ENCODE measurements around the gene EFCAB8.
"Not testable (repeated sequence)": the region's sequence is repeated elsewhere in the genome, so short reads cannot be mapped to it uniquely, and the experiment has no call there.

The EFCAB8 gene

DNA sequence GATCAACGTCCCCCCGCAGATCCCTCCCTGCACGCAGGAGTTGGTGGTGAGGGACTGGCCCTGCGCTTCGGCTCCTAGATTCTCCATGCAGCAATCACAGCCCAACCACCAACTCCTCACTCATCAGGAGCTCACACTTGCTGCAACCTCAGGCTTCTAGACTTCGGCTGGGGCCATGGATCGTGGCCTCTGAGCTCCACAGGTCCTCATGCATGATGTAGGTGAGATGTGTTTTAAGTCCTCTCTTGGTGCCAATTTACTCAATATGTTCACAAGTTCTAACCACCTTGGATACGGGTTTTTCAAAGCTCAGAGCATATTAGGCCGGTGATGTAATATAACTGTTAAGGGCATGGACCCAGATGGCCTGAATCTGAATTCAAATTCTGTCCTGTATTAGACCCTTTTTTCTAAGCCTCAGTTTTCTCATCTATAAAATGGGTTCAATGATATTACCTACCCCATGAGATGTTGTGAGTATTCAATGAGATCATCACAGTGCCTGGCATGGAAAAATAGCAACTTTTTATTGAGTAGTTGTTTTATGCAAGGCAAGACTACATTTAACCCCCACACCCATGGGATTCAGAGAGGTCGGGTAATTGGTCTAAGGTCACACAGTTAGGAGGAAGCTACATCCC is 114.5 kb downstream of the EFCAB8 start:
- DNase-seq = no peak

DNA sequence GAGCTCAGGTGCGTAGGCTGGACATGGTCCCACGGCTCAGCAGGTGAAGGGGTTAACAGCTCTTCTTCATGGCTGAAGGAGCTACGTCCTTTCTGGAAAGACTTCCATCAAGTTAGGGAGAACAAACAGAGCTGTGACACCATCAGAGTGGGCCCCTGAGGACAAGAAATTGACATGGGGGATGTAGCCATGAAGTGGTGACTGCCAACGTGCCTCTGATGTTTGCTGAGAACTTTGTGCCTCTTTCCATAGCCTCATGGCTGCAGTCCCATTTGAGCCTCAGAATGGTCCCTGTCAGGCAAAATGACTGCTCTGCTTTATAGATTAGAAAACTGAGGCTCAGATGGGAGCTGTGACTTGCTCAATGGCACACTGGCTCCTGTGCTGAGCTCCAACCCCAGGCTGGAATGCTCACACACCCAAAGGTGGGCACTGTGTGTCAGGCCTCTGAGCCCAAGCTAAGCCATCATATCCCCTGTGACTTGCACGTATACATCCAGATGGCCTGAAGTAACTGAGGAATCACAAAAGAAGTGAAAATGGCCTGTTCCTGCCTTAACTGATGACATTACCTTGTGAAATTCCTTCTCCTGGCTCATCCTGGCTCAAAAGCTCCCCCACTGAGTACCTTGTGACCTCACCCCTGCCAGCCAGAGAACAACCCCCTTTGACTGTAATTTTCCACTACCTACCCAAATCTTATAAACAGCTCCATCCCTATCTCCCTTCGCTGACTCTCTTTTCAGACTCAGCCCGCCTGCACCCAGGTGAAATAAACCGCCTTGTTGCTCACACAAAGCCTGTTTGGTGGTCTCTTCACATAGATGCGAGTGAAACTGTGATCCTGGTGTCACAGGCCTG is 115.7 kb downstream of the EFCAB8 start:
- not testable (repeated sequence) for DNase-seq

DNA sequence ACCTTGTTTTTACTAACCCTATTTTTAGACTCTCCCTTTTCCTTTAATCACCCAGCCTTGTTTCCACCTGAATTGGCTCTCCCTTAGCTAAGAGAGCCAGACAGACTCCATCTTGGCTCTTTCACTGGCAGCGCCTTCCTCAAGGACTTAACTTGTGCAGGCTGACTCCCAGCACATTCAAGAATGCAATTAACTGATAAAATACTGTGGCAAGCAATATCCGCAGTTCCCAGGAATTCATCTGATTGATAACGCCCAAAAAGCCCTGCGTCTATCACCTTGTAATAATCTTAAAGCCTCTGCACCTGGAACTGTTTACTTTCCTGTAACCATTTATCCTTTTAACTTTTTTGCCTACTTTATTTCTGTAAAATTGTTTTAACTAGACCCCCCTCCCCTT is 116.4 kb downstream of the EFCAB8 start:
- DNase-seq = not testable (repeated sequence)

DNA sequence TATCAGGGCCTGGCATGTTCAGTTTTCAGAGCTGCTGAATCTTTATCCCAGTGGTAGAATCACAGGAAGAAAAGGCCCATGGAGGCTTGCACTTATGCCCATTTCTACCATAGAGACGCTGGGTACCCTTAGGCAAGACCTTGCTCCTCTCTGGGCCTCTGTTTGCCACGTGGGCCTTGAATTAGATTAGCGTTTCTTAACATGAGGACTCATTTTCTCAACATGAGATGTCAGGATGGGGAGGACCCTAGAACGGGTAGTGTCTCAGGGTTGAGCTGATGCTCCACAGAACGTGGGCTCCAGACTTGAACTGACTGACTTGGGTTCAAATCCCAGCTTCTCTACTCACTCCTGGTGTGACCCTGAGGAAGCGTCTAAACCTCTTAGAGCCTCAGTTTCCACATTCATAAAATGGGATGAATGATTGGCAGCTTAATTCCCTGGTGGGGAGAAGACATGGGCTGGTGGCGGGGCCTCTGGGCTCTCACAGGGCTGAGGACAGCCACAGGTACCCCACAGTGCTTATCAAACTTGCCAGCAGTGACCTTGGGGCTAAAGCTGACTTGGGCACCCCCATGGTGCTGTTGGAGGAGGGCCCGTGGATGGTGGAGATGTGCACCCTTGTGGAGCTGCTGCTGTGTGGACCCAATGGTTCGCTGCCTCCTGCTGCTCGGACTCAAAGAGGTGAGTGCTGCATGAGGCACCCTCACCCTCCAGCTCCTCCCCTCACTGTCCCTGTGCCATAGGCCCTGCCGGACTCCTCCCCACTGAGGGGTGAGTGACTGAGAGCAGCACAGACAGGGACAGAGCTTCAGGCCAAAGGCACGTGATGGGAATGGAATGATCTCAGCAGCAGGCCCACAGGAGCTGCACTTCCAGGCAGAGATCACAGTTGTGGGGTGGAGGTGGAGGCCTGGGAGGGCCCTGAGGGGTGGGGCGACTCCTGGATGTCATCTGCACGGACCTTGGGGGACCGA is 117.3 kb downstream of the EFCAB8 start:
- DNase-seq = no peak

DNA sequence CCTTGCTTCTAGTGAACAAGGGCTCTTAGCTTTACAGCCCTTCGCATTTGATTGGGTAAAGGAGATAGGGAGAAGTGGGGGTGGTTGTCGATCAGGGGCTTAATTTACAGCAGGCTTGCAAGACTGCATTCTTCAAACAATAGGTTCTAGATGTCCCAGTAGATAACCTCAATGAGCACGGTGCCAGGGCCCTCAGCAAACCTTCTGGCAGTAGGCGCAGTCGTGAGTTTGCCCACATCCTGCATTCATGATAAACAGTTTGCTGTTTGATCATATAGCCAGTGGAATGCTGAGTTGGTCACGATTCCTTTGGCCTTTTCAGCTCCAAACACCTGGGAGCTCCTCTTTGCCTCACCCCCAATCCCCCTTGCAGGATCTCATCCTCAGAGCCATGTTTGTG is 118.0 kb downstream of the EFCAB8 start:
- no peak for DNase-seq

DNA sequence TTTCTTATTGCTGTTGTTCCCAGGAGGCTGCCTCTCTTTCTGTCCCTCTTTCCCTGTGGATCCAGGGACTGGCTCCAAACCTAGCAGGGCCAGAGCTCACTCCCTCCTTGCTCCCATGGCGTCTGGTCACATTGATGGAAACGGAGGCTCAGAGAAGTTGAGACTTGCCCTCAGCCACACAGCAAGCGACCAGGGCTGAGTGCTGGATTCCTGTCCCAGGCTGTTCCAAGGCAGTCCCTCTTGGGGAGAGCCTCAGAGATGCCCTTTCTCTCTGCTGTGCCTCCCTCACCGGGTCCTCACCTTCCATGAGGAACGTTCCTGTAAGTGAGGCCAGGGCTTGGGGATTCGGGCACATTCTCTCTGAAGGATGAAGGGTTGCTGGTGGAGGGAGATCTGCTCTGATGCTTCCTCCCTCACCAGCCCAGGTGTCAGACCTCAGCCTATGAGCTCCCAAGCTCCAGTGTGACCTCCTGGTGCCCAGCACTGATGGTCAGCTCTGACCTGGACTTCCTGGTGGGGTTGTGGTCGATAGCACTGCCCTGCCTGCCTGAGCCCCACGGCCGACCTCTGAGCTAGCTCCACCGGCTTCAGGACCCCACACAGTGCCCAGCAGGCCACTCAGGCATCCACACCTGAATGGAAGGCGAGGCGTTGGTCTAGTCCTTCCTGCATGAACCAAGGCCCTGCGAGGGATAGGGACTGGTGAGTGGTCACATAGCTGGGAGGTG is 118.7 kb downstream of the EFCAB8 start:
- no peak for DNase-seq

DNA sequence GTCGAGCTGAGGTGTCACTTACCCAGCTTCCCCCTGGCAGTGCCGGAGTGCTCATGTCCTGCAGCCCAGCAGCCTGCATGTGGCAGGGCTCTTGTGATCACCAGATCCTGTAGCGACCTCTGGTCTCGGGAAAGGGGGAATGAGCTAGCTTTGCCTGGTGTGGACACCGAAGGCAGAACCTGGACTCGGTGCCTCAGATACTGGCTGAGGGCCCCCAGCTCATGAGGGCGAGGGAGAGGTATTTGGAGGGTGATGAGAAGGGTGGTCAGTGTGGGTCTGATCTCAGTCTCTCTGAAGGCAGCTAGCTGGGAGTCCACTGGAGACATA is 119.2 kb downstream of the EFCAB8 start:
- no peak for DNase-seq

DNA sequence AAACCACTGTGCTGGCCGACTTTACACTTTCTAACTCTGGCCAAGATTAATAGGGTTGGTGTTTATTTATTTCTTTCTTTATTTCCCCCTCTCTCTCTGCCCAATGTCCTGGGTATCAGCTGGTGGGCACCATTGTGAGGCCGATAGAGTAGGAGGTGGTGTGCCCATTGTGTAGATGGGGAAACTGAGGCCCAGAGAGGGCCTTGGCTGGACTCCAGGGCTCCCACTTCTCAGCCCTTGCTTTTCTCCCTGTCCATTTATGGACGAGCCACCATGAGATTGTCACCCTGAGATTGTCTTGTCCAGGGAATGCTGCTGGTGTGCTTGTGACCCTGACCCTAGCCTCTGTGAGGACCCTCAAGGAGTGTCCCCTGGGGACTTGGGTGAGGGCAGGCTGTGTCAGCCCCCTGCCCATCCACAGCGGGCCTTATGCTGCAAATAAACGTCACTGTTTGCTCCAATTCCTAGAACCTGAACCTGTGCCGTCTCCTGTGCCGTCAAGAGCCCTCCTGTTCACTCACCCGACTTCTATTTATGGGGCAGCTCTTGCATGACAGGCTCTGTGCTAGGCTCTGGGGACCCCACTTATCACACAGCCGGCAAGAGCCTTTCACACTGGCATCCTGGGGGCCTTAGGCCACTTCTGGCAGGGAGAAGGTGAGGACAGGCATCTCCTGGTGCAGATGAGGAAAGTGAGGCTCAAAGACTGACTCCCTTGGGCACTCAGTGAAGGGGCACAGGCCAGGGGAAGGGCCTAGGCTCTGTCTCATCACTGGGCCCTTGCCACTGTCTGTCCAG is 120.7 kb downstream of the EFCAB8 start:
- DNase-seq = no peak

DNA sequence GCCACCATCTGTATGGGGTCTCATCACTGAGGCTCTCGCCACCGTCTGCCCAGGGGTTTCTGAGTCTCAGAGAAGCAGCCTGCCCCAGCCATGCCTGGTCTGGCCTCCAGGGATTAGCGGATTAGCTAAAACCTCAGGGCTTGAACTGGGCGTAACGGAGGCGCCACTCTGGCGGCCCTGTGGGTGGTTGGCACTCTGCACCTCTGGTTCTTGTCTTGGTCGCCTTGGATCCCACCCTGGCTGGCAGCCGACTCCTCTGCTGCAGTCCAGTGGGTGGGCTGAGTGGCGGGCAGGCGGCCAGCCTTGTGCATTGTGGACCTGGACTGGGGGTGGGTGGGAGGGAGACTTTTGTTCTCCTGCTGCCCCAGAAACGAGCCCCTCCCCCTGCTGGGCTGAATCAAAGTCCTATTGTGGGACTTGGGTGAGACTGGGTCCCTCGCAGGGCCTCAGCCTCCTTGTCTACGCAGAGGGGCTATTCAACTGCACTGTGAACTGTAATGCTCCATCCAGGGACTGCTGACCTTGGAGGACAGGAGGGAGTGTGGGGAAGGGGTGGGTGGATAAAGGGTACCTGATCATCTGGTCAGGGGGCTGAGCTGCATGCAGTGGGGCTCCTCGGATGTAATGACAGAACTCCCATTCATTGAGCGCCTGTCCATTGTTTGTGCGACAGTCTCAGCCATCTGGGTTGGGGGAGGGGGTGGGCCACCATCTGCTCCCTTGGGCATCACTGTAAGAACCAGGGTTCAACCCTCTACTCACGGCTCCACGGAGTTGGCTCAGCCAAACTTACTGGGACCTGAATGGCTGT is 121.6 kb downstream of the EFCAB8 start:
- DNase-seq = peak; percentile 91 to 92

DNA sequence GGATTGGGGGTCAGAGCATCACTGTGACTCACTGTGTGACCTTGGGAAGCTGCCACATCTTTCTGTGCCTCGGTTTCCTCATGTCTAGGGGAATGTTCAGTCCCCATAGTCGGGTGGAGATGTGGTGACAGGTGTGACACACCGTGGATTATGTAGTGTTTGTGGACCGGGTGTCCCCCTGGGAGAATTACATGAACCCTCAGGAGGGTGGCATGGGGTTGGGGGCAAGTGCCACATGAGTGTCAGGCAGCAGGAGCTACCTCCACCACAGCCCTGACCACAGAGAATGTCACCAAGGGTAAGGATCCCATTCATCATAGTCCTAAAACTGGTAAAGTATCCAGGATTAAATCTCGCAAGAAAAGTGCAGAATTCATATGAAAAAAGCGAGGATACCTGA is 122.3 kb downstream of the EFCAB8 start:
- no peak for DNase-seq

DNA sequence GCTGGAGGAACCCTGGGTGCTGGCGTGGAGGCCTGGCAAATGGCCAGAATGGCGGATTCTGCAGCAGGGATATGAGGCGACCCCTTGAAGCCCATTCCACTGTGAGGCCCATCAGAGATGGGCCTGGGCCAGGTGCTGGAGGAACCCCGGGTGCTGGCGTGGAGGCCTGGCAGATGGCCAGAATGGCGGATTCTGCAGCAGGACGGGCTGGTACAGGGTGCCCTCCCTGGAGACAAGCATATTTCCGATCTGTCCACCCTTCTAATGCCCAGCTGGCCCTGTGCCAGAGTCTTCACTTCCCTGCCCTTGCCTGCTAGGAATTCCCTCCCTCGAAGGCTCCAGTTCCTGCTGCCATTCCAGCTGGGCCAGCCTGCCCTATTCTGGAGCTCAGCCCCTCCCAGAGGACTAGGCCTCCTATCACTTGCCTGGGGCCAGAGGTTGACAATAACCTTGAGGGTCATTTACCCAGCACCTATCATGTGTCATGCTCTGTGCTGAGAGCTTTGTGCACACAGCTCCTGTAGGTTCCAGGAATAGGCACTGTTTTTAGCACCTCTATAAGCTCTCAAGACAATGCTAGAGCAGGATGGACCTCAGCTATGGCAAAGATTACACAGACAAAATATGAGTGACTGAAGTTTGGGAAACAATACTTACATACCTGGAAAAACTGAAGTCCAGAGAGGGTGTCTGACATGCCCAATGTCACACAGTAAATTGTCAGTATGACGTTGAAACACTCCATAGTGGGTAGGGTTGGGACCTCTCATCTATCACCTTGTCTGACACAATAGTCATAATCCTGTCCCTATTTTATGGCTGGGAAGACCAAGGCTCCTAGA is 124.1 kb downstream of the EFCAB8 start:
- DNase-seq = peak in 1 of 2 donors; percentile 27

DNA sequence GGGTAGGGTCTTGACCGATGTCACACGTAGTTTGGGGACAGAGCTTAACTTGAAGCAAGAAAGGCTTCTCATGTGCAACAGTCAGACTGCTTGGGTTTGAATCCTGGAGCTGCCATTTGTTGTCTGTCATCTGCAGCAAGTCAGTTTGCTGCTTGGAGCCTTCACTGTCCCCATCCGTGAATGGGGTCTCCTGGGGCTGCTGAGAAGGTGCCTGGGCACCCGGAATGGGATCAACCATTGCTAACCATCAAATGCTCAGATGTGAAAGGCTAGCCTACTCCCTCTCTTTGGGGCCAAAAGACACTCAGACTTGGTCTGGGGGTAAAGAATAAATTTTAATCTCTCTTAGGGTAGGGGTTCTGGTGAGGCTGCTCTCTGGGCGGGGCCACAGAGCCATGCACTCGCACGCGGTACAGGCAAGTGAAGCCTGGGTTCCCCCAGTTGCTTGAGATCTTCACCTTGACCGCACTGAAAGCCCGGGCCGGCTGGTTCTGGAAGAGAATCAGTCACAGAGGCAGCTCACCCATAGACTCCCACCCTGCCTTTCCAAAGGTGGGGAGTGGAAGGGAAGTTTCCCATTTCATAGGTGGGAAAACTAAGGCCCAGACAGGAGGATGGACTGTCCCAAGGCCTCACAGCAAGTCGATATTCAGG is 124.9 kb downstream of the EFCAB8 start:
- DNase-seq = no peak

DNA sequence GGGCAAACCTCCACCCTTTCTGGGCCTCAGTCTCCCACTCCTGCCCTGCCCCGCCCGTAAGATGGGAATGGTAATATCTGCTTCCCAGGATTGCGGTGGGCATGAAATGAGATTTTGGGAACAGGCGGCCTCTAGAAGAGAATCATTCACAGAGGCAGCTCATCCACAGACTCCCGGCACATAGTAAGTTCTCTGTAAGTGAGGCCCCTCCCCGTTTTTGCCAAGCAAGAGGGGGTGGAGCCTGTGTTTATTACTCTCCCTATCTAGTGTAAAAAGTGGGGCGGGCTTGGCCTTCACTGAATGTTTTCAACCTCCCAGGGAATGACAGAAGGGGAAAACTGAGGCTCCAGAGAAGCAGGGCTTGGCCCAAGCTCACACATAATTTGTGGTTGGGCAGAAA is 125.5 kb downstream of the EFCAB8 start:
- DNase-seq = peak; percentile 54 to 62

DNA sequence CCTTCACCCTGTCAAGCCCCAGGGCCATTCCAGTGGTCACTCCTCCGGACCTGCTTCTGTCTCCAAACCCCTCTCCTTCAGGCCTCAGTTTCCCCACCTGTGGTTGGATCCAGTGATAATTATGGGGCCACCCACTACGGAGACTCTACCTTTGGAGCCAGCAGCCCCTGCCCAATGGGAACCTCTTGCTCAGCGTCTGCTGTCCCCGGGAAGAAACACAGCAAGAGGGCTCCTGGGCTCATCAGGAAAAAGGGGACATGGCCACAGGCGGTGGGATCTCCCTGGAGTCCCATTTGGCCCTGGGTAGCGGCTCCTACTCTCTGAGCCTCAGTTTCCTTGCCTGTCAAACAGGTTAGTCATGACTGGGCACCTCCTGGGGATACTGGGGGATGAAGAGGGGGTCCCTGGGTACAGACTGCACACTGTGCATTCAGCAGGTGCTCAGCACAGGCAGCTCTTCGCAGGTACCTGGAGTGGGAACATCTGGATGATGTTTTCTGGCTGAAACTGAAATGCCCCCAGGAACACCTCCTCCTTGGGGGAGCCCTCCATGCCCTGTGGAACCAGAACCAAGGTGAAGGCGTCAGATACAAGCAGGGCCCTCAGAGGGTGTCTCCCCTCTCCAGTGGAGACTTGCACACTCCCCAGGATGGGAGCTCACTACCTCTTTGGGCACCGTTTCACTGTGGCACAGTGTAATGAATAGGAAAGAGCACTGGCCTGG is 126.1 kb downstream of the EFCAB8 start:
- no peak for DNase-seq

DNA sequence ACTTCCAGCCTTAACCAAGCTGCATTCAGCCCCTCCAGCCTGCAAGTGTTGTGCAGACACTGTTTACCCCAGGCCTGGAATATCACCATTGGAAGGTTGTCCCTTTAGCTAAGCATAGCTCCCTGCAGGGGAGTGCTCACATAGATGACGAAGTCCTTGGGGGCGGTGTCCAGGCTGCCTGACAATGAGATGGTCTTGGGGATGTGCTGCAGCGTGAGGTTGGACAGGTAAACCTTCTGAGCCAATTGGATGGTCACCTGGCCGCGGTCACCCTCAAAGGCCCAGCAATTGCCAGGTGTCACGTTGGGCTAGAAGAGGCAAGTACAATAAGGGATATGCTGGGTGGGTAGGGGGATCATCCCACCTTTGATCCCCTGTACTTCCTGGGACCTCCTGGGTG is 126.9 kb downstream of the EFCAB8 start:
- no peak for DNase-seq

DNA sequence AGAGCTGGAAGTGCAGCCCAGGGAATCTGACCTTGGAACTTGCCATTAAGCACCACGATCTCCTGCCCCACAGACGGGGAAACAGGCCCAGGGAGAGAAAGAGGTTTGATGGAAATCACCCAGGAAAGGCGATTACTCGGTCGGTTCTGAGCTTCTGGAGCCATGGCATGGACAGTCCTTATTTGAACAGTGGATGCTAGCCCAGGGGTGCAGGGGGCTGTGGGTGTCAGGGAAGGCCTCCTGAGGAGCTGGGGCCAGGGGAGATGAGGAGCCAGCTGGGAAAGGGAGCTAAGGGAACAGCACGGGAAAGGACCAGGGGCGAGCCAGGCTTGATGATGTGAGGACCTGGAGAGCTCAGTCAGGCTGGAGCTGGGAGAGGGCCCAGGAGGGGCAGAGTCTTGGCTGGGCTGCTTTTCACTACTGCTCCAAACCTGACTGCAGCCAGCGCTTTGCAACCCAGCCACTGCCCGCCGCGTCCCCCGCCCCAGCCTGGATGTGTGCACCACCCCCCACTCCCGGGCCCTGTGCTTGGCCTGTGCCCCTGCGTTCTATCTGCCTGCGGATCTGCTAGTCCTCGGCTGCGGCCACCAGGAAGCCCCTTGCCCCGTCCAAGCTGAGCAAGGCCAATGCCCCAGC is 127.7 kb downstream of the EFCAB8 start:
- DNase-seq = no peak

DNA sequence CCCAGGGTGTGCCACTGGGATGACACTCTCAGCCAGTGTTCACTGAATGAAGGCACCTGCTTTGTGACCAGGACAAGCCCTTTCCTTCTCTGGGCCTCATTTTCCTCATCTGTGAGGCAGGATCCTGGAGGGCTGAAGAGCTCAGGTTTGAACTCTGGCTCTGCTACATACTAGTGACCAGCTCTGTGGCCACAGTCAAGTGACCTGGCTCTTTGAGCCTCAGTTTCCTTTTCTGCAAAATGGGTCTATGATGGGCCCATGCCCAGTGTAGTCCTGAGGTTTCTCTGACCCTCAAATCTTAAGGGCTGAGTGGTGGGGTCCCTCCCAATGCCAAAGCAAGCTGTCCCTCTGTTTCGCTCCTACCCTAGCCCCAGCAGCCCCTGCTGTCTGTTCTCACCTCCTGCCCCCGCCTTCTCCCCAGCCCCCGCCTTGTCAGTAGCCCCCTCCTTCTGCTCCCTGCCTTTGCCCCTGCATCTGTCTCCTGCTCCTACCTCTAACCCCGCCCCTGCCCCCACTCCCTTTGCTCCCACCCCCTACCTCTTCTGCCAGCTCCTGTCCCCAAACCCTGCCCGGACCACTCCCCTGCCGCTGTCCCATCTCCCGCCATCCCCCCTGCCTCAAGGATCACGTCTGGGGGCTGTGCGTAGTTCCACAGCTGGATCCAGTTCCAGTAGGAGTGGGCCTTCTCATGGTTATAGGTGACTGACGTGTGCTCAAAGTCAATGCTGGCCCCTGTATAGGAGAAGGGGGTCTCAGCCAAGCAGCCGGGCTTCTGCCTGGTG is 128.5 kb downstream of the EFCAB8 start:
- DNase-seq = no peak
